ENCODE measurements around the gene LRRC75A. TPM values are rescaled to one million over a fixed set of nuclear protein-coding genes. Genes with fewer than 3 reads are reported as not detected.

LRRC75A gene
- total and polyA plus RNA-seq, 2 donors (not counting 1 experiment from before 2014, with no cell fraction given), result 0.64 to 3.1 TPM

GRCh38 chr17:16439303-16439791, 52.6 kb downstream of the LRRC75A start:
- peaks cover 11% of the 10 kb centered on the region for H3K4me1 ChIP-seq (ENCODE audit: control insufficient read depth, extremely low read depth, insufficient read depth, low read length)
- peak overlapping the region; percentile 80 for H3K4me2 ChIP-seq (ENCODE audit: extremely low read depth, insufficient read depth, low read length)
- H3K79me2 ChIP-seq (ENCODE audit: control insufficient read depth, insufficient read depth, low read length), result peaks cover 54% of the 10 kb centered on the region
- peak overlapping the region; percentile 86 for H3K9ac ChIP-seq (ENCODE audit: insufficient read depth, low read length)
- no peaks in the 10 kb centered on the region for H3K9me3 ChIP-seq (ENCODE audit: control insufficient read depth, insufficient read depth, low read depth, low read length)
- DNase-seq (ENCODE audit: low read depth in 2 of 2), result peak in 1 of 2 donors; percentile 47
- H3K27ac ChIP-seq (ENCODE audit: insufficient read depth, low read length), result peak overlapping the region; percentile 60
- H3K36me3 ChIP-seq (ENCODE audit: control insufficient read depth, insufficient read depth, low read length), result peaks cover 29% of the 10 kb centered on the region
- TF ChIP-seq CTCF (conservative IDR thresholded peaks at IDR 0.05 in 1 of 2, IDR thresholded peaks at IDR 0.05 in 1 of 2; ENCODE audit: low read depth in 1 of 2, low read length in 2 of 2) (no peak), EZH2 (IDR thresholded peaks at IDR 0.05; ENCODE audit: low read length, missing control alignments) (no peak)
- peak overlapping the region; percentile 83 to 96 (median 86) for H3K4me3 ChIP-seq (replicated peaks in 1 of 4; ENCODE audit: control extremely low read depth in 1 of 4, insufficient read depth in 1 of 4, low read depth in 3 of 4, low read length in 4 of 4)
- H3K27me3 ChIP-seq (ENCODE audit: control insufficient read depth, insufficient read depth, low read length), result no peaks in the 10 kb centered on the region
- peaks cover 8% of the 10 kb centered on the region for H4K20me1 ChIP-seq (ENCODE audit: control insufficient read depth, extremely low read depth, insufficient read depth, low read length)
- no peak overlapping the region for H2AFZ ChIP-seq (ENCODE audit: low read length)

GRCh38 chr17:16438557-16439302, 53.3 kb downstream of the LRRC75A start:
- Histone ChIP-seq H3K27me3 (ENCODE audit: control insufficient read depth, insufficient read depth, low read length) (no peaks in the 10 kb centered on the region), H3K4me3 (replicated peaks in 1 of 4; ENCODE audit: control extremely low read depth in 1 of 4, insufficient read depth in 1 of 4, low read depth in 3 of 4, low read length in 4 of 4) (peak overlapping the region; percentile 83 to 96 (median 86)), H4K20me1 (ENCODE audit: control insufficient read depth, extremely low read depth, insufficient read depth, low read length) (peaks cover 8% of the 10 kb centered on the region), H3K4me1 (ENCODE audit: control insufficient read depth, extremely low read depth, insufficient read depth, low read length) (peaks cover 11% of the 10 kb centered on the region), H3K9me3 (ENCODE audit: control insufficient read depth, insufficient read depth, low read depth, low read length) (no peaks in the 10 kb centered on the region), H3K79me2 (ENCODE audit: control insufficient read depth, insufficient read depth, low read length) (peaks cover 49% of the 10 kb centered on the region), H3K27ac (ENCODE audit: insufficient read depth, low read length) (peak overlapping the region; percentile 89), H3K9ac (ENCODE audit: insufficient read depth, low read length) (peak overlapping the region; percentile 86), H3K36me3 (ENCODE audit: control insufficient read depth, insufficient read depth, low read length) (peaks cover 30% of the 10 kb centered on the region), H3K4me2 (ENCODE audit: extremely low read depth, insufficient read depth, low read length) (peak overlapping the region; percentile 83), H2AFZ (ENCODE audit: low read length) (peak overlapping the region; percentile 56)
- TF ChIP-seq EZH2 (IDR thresholded peaks at IDR 0.05; ENCODE audit: low read length, missing control alignments), result no peak
- TF ChIP-seq CTCF (conservative IDR thresholded peaks at IDR 0.05 in 1 of 2, IDR thresholded peaks at IDR 0.05 in 1 of 2; ENCODE audit: low read depth in 1 of 2, low read length in 2 of 2), result no peak
- peak; percentile 100 for DNase-seq (ENCODE audit: low read depth in 2 of 2)

- peak overlapping the region; percentile 56 for H2AFZ ChIP-seq (ENCODE audit: low read length)
- peak overlapping the region; percentile 89 for H3K27ac ChIP-seq (ENCODE audit: insufficient read depth, low read length)
- peaks cover 43% of the 10 kb centered on the region for H3K79me2 ChIP-seq (ENCODE audit: control insufficient read depth, insufficient read depth, low read length)
- H3K9me3 ChIP-seq (ENCODE audit: control insufficient read depth, insufficient read depth, low read depth, low read length), result no peaks in the 10 kb centered on the region
- peak overlapping the region; percentile 30 to 83 (median 42) for H3K4me3 ChIP-seq (replicated peaks in 1 of 4; ENCODE audit: control extremely low read depth in 1 of 4, insufficient read depth in 1 of 4, low read depth in 3 of 4, low read length in 4 of 4)
- H3K4me1 ChIP-seq (ENCODE audit: control insufficient read depth, extremely low read depth, insufficient read depth, low read length), result peaks cover 11% of the 10 kb centered on the region
- TF ChIP-seq CTCF (conservative IDR thresholded peaks at IDR 0.05 in 1 of 2, IDR thresholded peaks at IDR 0.05 in 1 of 2; ENCODE audit: low read depth in 1 of 2, low read length in 2 of 2) (no peak), EZH2 (IDR thresholded peaks at IDR 0.05; ENCODE audit: low read length, missing control alignments) (no peak)
- H3K9ac ChIP-seq (ENCODE audit: insufficient read depth, low read length), result peak overlapping the region; percentile 45
- peaks cover 8% of the 10 kb centered on the region for H4K20me1 ChIP-seq (ENCODE audit: control insufficient read depth, extremely low read depth, insufficient read depth, low read length)
- no peaks in the 10 kb centered on the region for H3K27me3 ChIP-seq (ENCODE audit: control insufficient read depth, insufficient read depth, low read length)
- peak overlapping the region; percentile 83 for H3K4me2 ChIP-seq (ENCODE audit: extremely low read depth, insufficient read depth, low read length)
- peaks cover 28% of the 10 kb centered on the region for H3K36me3 ChIP-seq (ENCODE audit: control insufficient read depth, insufficient read depth, low read length)
- no peak for DNase-seq (ENCODE audit: low read depth in 2 of 2)
These were observed 53.8 kb downstream of the LRRC75A start for GRCh38 chr17:16438173-16438556.
